HepG2 (cell line): Measurements from ENCODE around the gene AK4.

Experiments used
- HNF4G ChIP-seq, 2 experiments: sonication (generic) in 1 of 2; formaldehyde crosslinking in 1 of 2; IDR thresholded peaks; 2 replicates each; pipeline versions ENCODE4 v1.4.0 to v1.6.1; 2011 to 2020; ENCODE audit warnings: borderline replicate concordance in 2 of 2, low read depth in 2 of 2, mild to moderate bottlenecking in 2 of 2, low read length in 1 of 2, missing genetic modification reagents in 1 of 2, moderate library complexity in 1 of 2
- NFIC ChIP-seq: IDR thresholded peaks from 2 replicates; pipeline ENCODE4 v1.6.1; 2012; ENCODE audit warnings: mild to moderate bottlenecking, low read length, inconsistent platforms
- ZFP41 ChIP-seq: sonication (generic); formaldehyde crosslinking; IDR thresholded peaks from 2 replicates; pipeline ENCODE4 v1.4.0; 2020; ENCODE audit warnings: mild to moderate bottlenecking, missing genetic modification reagents, borderline replicate concordance
- TF ChIP-seq, protein P1 (sequence below): sonication (generic); formaldehyde crosslinking; IDR thresholded peaks from 2 replicates; pipeline ENCODE4 v1.5.0; 2020; ENCODE audit warnings: mild to moderate bottlenecking, missing genetic modification reagents, moderate library complexity
- TF ChIP-seq, protein P2 (sequence below): sonication (generic); formaldehyde crosslinking; IDR thresholded peaks from 2 replicates; pipeline ENCODE4 v1.5.1; 2020; ENCODE audit warnings: mild to moderate bottlenecking, missing genetic modification reagents, moderate library complexity
- TF ChIP-seq, protein P3 (sequence below): sonication (generic); formaldehyde crosslinking; IDR thresholded peaks from 2 replicates; pipeline ENCODE4 v1.4.0; 2020; ENCODE audit warnings: mild to moderate bottlenecking, missing genetic modification reagents
- TF ChIP-seq, protein P4 (sequence below): sonication (generic); formaldehyde crosslinking; IDR thresholded peaks from 2 replicates; pipeline ENCODE4 v1.4.0; 2020; ENCODE audit warnings: missing genetic modification reagents

DNA sequence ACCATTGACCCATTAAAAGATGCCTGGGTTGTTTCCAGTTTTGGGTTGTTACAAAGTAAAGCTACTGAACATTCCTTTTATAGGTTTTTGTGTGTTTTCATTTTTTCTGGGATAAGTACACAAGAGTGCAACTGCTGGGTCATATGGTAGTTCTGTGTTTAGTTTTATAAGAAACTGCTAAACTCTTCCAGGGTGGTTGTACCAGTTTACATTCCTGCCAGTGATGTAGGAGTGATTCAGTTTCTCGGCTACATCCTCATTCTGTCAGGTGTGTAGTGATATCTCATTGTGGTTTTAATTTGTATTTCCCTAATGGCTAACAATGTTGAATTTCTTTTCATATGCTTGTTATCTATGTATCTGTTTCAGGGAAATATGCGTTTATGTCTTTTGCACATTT lies 102.8 kb downstream of the AK4 start:
- no peak for TF ChIP-seq ZFP41 (CRISPR knock-in tag)
- TF ChIP-seq, protein P1, sequence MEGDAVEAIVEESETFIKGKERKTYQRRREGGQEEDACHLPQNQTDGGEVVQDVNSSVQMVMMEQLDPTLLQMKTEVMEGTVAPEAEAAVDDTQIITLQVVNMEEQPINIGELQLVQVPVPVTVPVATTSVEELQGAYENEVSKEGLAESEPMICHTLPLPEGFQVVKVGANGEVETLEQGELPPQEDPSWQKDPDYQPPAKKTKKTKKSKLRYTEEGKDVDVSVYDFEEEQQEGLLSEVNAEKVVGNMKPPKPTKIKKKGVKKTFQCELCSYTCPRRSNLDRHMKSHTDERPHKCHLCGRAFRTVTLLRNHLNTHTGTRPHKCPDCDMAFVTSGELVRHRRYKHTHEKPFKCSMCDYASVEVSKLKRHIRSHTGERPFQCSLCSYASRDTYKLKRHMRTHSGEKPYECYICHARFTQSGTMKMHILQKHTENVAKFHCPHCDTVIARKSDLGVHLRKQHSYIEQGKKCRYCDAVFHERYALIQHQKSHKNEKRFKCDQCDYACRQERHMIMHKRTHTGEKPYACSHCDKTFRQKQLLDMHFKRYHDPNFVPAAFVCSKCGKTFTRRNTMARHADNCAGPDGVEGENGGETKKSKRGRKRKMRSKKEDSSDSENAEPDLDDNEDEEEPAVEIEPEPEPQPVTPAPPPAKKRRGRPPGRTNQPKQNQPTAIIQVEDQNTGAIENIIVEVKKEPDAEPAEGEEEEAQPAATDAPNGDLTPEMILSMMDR (CRISPR knock-in tag), result no peak
- TF ChIP-seq, protein P2, sequence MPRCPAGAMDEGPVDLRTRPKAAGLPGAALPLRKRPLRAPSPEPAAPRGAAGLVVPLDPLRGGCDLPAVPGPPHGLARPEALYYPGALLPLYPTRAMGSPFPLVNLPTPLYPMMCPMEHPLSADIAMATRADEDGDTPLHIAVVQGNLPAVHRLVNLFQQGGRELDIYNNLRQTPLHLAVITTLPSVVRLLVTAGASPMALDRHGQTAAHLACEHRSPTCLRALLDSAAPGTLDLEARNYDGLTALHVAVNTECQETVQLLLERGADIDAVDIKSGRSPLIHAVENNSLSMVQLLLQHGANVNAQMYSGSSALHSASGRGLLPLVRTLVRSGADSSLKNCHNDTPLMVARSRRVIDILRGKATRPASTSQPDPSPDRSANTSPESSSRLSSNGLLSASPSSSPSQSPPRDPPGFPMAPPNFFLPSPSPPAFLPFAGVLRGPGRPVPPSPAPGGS (CRISPR knock-in tag), result no peak
- no peak for TF ChIP-seq HNF4G (IDR thresholded peaks at IDR 0.05; ENCODE audit: borderline replicate concordance, low read depth, low read length)
- TF ChIP-seq HNF4G (CRISPR knock-in tag; IDR thresholded peaks at IDR 0.05; ENCODE audit: borderline replicate concordance, low read depth), result no peak
- TF ChIP-seq, protein P3, sequence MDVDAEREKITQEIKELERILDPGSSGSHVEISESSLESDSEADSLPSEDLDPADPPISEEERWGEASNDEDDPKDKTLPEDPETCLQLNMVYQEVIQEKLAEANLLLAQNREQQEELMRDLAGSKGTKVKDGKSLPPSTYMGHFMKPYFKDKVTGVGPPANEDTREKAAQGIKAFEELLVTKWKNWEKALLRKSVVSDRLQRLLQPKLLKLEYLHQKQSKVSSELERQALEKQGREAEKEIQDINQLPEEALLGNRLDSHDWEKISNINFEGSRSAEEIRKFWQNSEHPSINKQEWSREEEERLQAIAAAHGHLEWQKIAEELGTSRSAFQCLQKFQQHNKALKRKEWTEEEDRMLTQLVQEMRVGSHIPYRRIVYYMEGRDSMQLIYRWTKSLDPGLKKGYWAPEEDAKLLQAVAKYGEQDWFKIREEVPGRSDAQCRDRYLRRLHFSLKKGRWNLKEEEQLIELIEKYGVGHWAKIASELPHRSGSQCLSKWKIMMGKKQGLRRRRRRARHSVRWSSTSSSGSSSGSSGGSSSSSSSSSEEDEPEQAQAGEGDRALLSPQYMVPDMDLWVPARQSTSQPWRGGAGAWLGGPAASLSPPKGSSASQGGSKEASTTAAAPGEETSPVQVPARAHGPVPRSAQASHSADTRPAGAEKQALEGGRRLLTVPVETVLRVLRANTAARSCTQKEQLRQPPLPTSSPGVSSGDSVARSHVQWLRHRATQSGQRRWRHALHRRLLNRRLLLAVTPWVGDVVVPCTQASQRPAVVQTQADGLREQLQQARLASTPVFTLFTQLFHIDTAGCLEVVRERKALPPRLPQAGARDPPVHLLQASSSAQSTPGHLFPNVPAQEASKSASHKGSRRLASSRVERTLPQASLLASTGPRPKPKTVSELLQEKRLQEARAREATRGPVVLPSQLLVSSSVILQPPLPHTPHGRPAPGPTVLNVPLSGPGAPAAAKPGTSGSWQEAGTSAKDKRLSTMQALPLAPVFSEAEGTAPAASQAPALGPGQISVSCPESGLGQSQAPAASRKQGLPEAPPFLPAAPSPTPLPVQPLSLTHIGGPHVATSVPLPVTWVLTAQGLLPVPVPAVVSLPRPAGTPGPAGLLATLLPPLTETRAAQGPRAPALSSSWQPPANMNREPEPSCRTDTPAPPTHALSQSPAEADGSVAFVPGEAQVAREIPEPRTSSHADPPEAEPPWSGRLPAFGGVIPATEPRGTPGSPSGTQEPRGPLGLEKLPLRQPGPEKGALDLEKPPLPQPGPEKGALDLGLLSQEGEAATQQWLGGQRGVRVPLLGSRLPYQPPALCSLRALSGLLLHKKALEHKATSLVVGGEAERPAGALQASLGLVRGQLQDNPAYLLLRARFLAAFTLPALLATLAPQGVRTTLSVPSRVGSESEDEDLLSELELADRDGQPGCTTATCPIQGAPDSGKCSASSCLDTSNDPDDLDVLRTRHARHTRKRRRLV (CRISPR knock-in tag), result no peak
- TF ChIP-seq, protein P4, sequence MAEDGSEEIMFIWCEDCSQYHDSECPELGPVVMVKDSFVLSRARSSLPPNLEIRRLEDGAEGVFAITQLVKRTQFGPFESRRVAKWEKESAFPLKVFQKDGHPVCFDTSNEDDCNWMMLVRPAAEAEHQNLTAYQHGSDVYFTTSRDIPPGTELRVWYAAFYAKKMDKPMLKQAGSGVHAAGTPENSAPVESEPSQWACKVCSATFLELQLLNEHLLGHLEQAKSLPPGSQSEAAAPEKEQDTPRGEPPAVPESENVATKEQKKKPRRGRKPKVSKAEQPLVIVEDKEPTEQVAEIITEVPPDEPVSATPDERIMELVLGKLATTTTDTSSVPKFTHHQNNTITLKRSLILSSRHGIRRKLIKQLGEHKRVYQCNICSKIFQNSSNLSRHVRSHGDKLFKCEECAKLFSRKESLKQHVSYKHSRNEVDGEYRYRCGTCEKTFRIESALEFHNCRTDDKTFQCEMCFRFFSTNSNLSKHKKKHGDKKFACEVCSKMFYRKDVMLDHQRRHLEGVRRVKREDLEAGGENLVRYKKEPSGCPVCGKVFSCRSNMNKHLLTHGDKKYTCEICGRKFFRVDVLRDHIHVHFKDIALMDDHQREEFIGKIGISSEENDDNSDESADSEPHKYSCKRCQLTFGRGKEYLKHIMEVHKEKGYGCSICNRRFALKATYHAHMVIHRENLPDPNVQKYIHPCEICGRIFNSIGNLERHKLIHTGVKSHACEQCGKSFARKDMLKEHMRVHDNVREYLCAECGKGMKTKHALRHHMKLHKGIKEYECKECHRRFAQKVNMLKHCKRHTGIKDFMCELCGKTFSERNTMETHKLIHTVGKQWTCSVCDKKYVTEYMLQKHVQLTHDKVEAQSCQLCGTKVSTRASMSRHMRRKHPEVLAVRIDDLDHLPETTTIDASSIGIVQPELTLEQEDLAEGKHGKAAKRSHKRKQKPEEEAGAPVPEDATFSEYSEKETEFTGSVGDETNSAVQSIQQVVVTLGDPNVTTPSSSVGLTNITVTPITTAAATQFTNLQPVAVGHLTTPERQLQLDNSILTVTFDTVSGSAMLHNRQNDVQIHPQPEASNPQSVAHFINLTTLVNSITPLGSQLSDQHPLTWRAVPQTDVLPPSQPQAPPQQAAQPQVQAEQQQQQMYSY, result no peak
- no peak for TF ChIP-seq NFIC
